GM20431 (cell line): ENCODE results near the gene SPATA6L.

Experiments
- in situ Hi-C: fragments of 300-500 bp; cut with MseI, MboI; formaldehyde crosslinking; loops from one replicate; pipeline ENCODE4 v1.15.0; 2020; ENCODE audit warnings: low sequenced_read_pairs; ENCODE audit not compliant: unreplicated experiment

Gene SPATA6L

GRCh38 chr9:4666042-4666699 is at the start of gene SPATA6L:
SPATA6L (minus strand) TSS chr9:4666480; CDS start chr9:4666250, 230 bp downstream.
- in situ Hi-C loops: no loop called here

- in situ Hi-C loops: no loop called here
Observed at GRCh38 chr9:4714266-4715016, 48.2 kb upstream of the SPATA6L start.

- in situ Hi-C loops: no loop called here
Observed at GRCh38 chr9:4713849-4714248, 47.6 kb upstream of the SPATA6L start.

GRCh38 chr9:4709380-4709779 is 43.1 kb upstream of the SPATA6L start:
- in situ Hi-C loops: no loop called here

GRCh38 chr9:4706971-4707622 is 40.8 kb upstream of the SPATA6L start:
- in situ Hi-C loops: no loop called here

GRCh38 chr9:4706021-4706420 is 39.7 kb upstream of the SPATA6L start:
- in situ Hi-C loops: no loop called here

GRCh38 chr9:4704129-4704528 is 37.8 kb upstream of the SPATA6L start:
- in situ Hi-C loops: no loop called here

- in situ Hi-C loops: no loop called here
Observed at GRCh38 chr9:4701526-4701925, 35.2 kb upstream of the SPATA6L start.

- in situ Hi-C loops: no loop called here
Observed at GRCh38 chr9:4700932-4701331, 34.7 kb upstream of the SPATA6L start.

GRCh38 chr9:4700091-4700490 is 33.8 kb upstream of the SPATA6L start:
- in situ Hi-C loops: no loop called here

- in situ Hi-C loops: no loop called here
Observed at GRCh38 chr9:4691795-4692194, 25.5 kb upstream of the SPATA6L start.

GRCh38 chr9:4690144-4690543 is 23.9 kb upstream of the SPATA6L start:
- in situ Hi-C loops: no loop called here

GRCh38 chr9:4689687-4690104 is 23.4 kb upstream of the SPATA6L start:
- in situ Hi-C loops: no loop called here

- in situ Hi-C loops: no loop called here
Observed at GRCh38 chr9:4689021-4689420, 22.7 kb upstream of the SPATA6L start.

- in situ Hi-C loops: no loop called here
Observed at GRCh38 chr9:4686584-4686983, 20.3 kb upstream of the SPATA6L start.

- in situ Hi-C loops: no loop called here
Observed at GRCh38 chr9:4686112-4686511, 19.8 kb upstream of the SPATA6L start.

- in situ Hi-C loops: no loop called here
Observed at GRCh38 chr9:4684820-4685219, 18.5 kb upstream of the SPATA6L start.

- in situ Hi-C loops: no loop called here
Observed at GRCh38 chr9:4680750-4681149, 14.5 kb upstream of the SPATA6L start.

- in situ Hi-C loops: no loop called here
Observed at GRCh38 chr9:4680173-4680525, 13.9 kb upstream of the SPATA6L start.

- in situ Hi-C loops: no loop called here
Observed at GRCh38 chr9:4679268-4680172, 13.2 kb upstream of the SPATA6L start, which contains the start of gene CDC37L1. CDC37L1 (plus strand) TSS chr9:4679569; CDS start chr9:4679768, 199 bp downstream.
